HL-60 (cell line): ENCODE measurements around the gene ITPK1.

Experiments
- GABPA ChIP-seq: IDR thresholded peaks from 2 replicates; pipeline ENCODE4 v1.6.1; 2012; ENCODE audit warnings: low read depth
- POLR2AphosphoS5 ChIP-seq: IDR thresholded peaks from 2 replicates; pipeline ENCODE4 v1.6.1; 2012; ENCODE audit warnings: low read depth
- TF ChIP-seq, protein P1 (sequence below): IDR thresholded peaks from one replicate; pipeline ENCODE4 v1.5.1; 2011; ENCODE audit warnings: low read length, control low read depth, inconsistent platforms; ENCODE audit not compliant: insufficient read depth
- TF ChIP-seq, protein P2 (sequence below): IDR thresholded peaks from 2 replicates; pipeline ENCODE4 v1.6.1; 2012; ENCODE audit warnings: low read depth; ENCODE audit not compliant: insufficient replicate concordance

DNA sequence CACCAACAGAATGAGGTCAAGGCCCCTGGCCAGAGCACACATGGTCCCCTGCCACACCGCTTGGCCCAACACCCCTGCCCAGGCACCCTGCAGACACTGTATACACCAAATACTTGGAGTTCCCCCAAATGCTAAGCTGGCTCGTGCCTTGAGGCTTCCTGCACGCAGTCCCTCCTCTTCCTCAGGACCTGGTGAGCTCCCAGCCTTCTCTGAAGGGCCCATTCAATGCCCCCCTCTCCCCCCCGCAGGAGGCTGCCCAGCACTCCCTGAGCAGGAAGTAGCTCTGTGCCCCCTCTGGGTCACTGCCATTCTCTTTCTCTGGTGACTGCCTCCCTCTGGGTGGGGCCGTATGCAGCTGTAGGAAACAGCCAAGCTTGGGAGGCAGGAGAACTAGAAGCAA lies 75.3 kb downstream of the ITPK1 start:
- TF ChIP-seq, protein P1, sequence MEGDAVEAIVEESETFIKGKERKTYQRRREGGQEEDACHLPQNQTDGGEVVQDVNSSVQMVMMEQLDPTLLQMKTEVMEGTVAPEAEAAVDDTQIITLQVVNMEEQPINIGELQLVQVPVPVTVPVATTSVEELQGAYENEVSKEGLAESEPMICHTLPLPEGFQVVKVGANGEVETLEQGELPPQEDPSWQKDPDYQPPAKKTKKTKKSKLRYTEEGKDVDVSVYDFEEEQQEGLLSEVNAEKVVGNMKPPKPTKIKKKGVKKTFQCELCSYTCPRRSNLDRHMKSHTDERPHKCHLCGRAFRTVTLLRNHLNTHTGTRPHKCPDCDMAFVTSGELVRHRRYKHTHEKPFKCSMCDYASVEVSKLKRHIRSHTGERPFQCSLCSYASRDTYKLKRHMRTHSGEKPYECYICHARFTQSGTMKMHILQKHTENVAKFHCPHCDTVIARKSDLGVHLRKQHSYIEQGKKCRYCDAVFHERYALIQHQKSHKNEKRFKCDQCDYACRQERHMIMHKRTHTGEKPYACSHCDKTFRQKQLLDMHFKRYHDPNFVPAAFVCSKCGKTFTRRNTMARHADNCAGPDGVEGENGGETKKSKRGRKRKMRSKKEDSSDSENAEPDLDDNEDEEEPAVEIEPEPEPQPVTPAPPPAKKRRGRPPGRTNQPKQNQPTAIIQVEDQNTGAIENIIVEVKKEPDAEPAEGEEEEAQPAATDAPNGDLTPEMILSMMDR = no peak
- no peak for TF ChIP-seq POLR2AphosphoS5
- TF ChIP-seq, protein P2, sequence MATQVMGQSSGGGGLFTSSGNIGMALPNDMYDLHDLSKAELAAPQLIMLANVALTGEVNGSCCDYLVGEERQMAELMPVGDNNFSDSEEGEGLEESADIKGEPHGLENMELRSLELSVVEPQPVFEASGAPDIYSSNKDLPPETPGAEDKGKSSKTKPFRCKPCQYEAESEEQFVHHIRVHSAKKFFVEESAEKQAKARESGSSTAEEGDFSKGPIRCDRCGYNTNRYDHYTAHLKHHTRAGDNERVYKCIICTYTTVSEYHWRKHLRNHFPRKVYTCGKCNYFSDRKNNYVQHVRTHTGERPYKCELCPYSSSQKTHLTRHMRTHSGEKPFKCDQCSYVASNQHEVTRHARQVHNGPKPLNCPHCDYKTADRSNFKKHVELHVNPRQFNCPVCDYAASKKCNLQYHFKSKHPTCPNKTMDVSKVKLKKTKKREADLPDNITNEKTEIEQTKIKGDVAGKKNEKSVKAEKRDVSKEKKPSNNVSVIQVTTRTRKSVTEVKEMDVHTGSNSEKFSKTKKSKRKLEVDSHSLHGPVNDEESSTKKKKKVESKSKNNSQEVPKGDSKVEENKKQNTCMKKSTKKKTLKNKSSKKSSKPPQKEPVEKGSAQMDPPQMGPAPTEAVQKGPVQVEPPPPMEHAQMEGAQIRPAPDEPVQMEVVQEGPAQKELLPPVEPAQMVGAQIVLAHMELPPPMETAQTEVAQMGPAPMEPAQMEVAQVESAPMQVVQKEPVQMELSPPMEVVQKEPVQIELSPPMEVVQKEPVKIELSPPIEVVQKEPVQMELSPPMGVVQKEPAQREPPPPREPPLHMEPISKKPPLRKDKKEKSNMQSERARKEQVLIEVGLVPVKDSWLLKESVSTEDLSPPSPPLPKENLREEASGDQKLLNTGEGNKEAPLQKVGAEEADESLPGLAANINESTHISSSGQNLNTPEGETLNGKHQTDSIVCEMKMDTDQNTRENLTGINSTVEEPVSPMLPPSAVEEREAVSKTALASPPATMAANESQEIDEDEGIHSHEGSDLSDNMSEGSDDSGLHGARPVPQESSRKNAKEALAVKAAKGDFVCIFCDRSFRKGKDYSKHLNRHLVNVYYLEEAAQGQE = no peak
- no peak for TF ChIP-seq GABPA
